Fibroblast of villous mesenchyme (primary cell): Measurements from ENCODE around the gene AOC2. TPM values are rescaled to one million over a fixed set of nuclear protein-coding genes. Genes with fewer than 3 reads are reported as not detected.

Source experiments
- DNase-seq: peaks from one replicate; pipeline ENCODE4 v3.0.0-alpha.2; 2010; ENCODE audit warnings: low read depth
- H3K4me3 ChIP-seq: 2 replicates; pipeline ENCODE4 v1.5.1; 2011; ENCODE audit warnings: low read depth, mild to moderate bottlenecking, low read length
- total RNA-seq: library from RNA; depleted of rRNA; stranded (reverse); fragments of >200 nt; gene quantifications from 2 replicates; pipeline ENCODE4 v1.2.3, GENCODE V29; 2012
- TF ChIP-seq, protein P1 (sequence below): IDR thresholded peaks from 2 replicates; pipeline ENCODE4 v1.5.1; 2012; ENCODE audit warnings: low read depth, mild to moderate bottlenecking, low read length; ENCODE audit not compliant: insufficient read depth

AOC2 gene
- total RNA-seq, 1 donor = 0.43 TPM

DNA sequence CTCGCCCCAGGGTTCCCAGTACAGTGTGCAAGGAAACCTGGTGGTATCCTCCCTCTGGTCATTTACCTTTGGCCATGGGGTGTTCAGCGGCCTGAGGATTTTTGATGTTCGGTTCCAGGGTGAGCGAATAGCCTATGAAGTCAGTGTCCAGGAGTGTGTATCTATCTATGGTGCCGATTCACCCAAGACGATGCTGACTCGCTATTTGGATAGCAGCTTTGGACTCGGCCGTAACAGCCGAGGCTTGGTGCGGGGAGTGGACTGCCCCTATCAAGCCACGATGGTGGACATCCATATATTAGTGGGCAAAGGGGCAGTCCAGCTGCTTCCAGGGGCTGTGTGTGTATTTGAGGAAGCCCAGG is 1.2 kb downstream of the AOC2 start:
- no peak overlapping the region for H3K4me3 ChIP-seq
- TF ChIP-seq, protein P1, sequence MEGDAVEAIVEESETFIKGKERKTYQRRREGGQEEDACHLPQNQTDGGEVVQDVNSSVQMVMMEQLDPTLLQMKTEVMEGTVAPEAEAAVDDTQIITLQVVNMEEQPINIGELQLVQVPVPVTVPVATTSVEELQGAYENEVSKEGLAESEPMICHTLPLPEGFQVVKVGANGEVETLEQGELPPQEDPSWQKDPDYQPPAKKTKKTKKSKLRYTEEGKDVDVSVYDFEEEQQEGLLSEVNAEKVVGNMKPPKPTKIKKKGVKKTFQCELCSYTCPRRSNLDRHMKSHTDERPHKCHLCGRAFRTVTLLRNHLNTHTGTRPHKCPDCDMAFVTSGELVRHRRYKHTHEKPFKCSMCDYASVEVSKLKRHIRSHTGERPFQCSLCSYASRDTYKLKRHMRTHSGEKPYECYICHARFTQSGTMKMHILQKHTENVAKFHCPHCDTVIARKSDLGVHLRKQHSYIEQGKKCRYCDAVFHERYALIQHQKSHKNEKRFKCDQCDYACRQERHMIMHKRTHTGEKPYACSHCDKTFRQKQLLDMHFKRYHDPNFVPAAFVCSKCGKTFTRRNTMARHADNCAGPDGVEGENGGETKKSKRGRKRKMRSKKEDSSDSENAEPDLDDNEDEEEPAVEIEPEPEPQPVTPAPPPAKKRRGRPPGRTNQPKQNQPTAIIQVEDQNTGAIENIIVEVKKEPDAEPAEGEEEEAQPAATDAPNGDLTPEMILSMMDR = no peak
- DNase-seq = no peak

DNA sequence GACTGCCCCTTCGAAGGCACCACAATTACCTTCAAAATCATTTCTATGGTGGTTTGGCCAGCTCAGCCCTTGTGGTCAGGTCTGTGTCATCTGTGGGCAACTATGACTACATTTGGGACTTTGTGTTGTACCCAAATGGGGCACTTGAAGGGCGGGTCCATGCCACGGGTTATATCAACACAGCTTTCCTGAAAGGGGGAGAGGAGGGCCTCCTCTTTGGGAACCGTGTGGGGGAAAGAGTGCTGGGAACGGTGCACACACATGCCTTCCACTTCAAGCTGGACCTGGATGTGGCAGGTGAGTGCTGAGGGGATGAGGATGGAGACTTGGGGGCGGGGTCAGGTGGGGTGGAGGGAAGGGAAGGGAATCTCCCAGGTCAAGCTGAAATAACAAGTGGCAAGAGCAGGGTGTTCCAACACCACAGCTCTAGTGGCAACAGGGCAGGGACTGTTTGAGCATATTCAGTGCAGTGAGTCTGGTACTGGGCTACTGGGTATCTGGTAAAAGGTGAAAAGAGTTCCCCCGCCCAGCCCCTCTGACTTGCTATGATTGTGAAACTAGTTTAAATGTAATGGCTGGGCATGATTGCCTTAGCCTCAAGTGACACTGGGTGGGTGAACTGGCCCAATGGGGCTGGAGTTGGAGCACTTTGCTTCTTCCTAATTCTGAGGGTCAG is 1.7 kb downstream of the AOC2 start:
- TF ChIP-seq, protein P1 = no peak
- DNase-seq = no peak

DNA sequence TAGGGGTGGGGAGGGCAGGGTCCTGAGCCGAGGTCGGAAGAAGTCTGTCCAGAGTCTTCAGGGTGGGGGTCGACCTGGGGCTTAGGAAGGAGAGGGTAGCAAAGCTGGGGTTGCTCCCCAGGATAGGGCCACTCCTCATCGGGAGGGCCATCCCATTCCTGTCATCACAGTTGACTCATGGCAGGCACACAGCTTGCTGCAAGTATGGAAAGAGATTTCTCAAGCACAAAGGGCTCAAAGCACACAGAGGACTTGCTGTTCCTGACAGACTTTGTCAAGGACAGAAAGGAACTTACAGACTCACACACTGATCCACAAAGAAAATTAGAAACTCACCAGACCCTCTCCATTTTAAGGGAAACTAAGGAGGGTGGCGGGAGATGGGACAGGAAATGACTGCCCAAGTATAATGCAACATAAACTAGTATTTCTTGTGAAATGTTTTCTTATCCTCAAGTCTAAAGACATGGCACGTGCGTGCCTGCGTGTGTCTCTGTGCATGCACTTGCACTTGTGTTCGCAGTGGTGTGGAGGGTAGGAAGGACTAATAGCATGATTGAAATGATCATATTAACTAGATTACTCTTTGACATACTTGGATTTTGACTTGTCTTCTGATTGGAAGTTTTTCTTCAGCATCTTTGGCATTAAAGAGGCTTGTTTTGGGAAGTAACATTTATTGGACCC is 2.4 kb downstream of the AOC2 start:
- TF ChIP-seq, protein P1 = no peak
- peak; percentile 38 for DNase-seq
- H3K4me3 ChIP-seq = no peak overlapping the region

More for the DNA sequence above, 1.7 kb downstream of the AOC2 start:
- no peak overlapping the region for H3K4me3 ChIP-seq

DNA sequence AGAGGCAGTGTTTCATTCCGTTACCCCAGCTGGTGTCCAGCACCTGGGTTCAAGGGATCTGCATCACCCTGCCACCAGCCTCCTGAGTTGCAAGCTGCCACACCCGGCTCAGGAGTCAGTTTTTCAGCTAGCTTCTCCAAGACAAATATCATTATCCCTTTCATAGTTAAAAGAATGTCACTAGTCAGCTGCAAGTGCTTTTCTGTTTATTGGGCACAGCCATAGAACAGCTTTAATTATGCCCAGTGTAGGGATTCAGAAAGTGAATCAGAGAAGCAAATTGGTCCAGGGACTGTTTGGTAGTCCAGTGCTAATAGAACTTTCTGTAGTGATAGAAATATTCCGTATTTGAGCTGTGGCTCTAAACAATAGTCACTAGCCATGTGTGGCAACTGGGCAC is 3.7 kb downstream of the AOC2 start:
- no peak overlapping the region for H3K4me3 ChIP-seq
- DNase-seq = no peak
- TF ChIP-seq, protein P1 = no peak

DNA sequence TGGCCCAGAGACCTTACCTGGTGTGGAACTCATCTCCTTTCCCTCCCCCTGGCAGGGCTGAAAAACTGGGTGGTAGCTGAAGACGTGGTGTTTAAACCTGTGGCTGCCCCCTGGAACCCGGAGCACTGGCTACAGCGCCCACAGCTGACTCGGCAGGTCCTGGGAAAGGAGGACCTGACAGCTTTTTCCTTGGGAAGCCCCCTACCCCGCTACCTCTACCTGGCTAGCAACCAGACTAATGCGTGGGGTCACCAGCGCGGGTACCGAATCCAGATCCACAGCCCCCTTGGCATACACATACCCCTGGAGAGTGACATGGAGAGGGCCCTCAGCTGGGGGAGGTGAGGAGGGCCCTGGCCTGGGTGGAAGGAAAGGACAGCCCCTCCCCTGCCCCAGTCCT is 4.7 kb downstream of the AOC2 start:
- no peak for DNase-seq
- H3K4me3 ChIP-seq = no peak overlapping the region
- TF ChIP-seq, protein P1 = no peak

DNA sequence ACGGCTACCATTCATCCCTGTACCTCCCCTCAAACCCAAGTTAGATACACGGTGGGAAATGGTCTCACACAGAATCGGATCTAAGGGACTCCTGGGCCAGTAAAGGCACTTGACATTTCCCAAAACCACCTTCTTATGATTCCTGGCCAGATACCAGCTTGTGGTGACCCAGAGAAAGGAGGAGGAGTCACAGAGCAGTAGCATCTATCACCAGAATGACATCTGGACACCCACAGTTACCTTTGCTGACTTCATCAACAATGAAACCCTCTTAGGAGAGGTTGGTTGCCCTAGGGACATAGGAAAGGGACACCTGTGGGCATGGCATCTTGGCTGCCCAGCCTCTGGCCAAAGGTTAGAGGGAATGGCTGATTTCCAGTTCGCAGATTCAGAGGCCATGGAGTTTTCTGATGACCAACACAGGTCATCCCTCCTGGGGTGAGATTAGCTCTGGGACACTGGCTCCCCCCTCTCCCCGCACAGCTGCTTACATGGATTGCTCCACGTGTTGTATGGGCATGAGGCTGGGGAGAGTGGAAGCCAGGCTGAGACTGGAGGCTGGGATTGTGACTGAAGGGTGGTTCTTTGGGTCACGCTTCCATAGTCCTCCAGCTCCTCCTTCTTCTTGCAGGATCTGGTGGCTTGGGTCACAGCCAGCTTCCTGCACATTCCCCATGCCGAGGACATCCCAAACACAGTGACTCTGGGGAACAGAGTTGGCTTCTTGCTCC is 5.2 kb downstream of the AOC2 start:
- DNase-seq = no peak
- TF ChIP-seq, protein P1 = no peak
- H3K4me3 ChIP-seq = no peak overlapping the region
